ENCODE results near the gene CCDC57. TPM values are rescaled to one million over a fixed set of nuclear protein-coding genes. Genes with fewer than 3 reads are reported as not detected.

CCDC57 gene
- total RNA-seq, 2 experiments from 2014 or later: 129 to 135 TPM

GRCh38 chr17:82155606-82156005, 57.0 kb downstream of the CCDC57 start:
- Mint-ChIP-seq H3K4me3 (no peak overlapping the region), H3K9me3 (no peaks in the 10 kb centered on the region), H3K4me1 (ENCODE audit: low read depth) (peaks cover 5% of the 10 kb centered on the region), H3K36me3 (ENCODE audit: low read depth) (peaks cover 13% of the 10 kb centered on the region), H3K27ac (no peak overlapping the region), H3K27me3 (no peaks in the 10 kb centered on the region)
- H3K27me3 ChIP-seq (ENCODE audit: control insufficient read depth in 1 of 2, insufficient read depth in 2 of 2, low read length in 2 of 2): no peaks in the 10 kb centered on the region
- no peak for TF ChIP-seq CTCF (IDR thresholded peaks at IDR 0.05)
- intact Hi-C loops (cut with DNase I, micrococcal nuclease): no loop called here
- peaks cover 11% of the 10 kb centered on the region for H3K36me3 ChIP-seq (ENCODE audit: insufficient read depth, low read length)
- no peak for ATAC-seq (ENCODE audit: poor library complexity)
- DNase-seq: no peak
- no peaks in the 10 kb centered on the region for H3K9me3 ChIP-seq (ENCODE audit: control insufficient read depth in 1 of 2, insufficient read depth in 1 of 2, low read length in 2 of 2)
- H3K27ac ChIP-seq (ENCODE audit: low read depth in 1 of 2, low read length in 2 of 2): no peak overlapping the region
- H3K4me3 ChIP-seq (ENCODE audit: low read length): no peak overlapping the region
- H3K4me1 ChIP-seq (ENCODE audit: insufficient read depth, low read length): peaks cover 10% of the 10 kb centered on the region
- ChIA-PET CTCF (interaction anchor here (1.4 to 2.6 kb wide), 3 partner anchors 49 to 125 kb away, joined by 6 to 19 read pairs (median 6); no protein-coding TSS in a partner anchor), POLR2A (interaction anchor here (0.6 to 4.5 kb wide), 4 partner anchors 29 to 601 kb away, joined by 3 to 18 read pairs (median 4); no protein-coding TSS in a partner anchor)

GRCh38 chr17:82154881-82155331, 57.7 kb downstream of the CCDC57 start:
- no peak overlapping the region for H3K4me3 ChIP-seq (ENCODE audit: low read length)
- peaks cover 10% of the 10 kb centered on the region for H3K36me3 Mint-ChIP-seq (ENCODE audit: low read depth)
- no peaks in the 10 kb centered on the region for H3K9me3 ChIP-seq (ENCODE audit: control insufficient read depth in 1 of 2, insufficient read depth in 1 of 2, low read length in 2 of 2)
- no peaks in the 10 kb centered on the region for H3K27me3 Mint-ChIP-seq
- intact Hi-C loops (cut with DNase I, micrococcal nuclease): loop anchor here (1.0 to 5.0 kb wide), 5 partner anchors 29 to 195 kb away; no protein-coding TSS in a partner anchor
- no peak overlapping the region for H3K27ac ChIP-seq (ENCODE audit: low read depth in 1 of 2, low read length in 2 of 2)
- H3K4me3 Mint-ChIP-seq: no peak overlapping the region
- TF ChIP-seq CTCF (IDR thresholded peaks at IDR 0.05): no peak
- POLR2A ChIA-PET: interaction anchor here (1.0 to 4.5 kb wide), 3 partner anchors 28 to 49 kb away, joined by 3 to 18 read pairs (median 3); no protein-coding TSS in a partner anchor
- CTCF ChIA-PET: interaction anchor here (1.9 to 2.6 kb wide), 3 partner anchors 33 to 125 kb away, joined by 4 to 19 read pairs (median 6); no protein-coding TSS in a partner anchor
- H3K27me3 ChIP-seq (ENCODE audit: control insufficient read depth in 1 of 2, insufficient read depth in 2 of 2, low read length in 2 of 2): no peaks in the 10 kb centered on the region
- no peaks in the 10 kb centered on the region for H3K9me3 Mint-ChIP-seq
- peaks cover 7% of the 10 kb centered on the region for H3K36me3 ChIP-seq (ENCODE audit: insufficient read depth, low read length)
- DNase-seq (no peak), ATAC-seq (ENCODE audit: poor library complexity) (no peak)
- H3K4me1 Mint-ChIP-seq (ENCODE audit: low read depth): peaks cover 5% of the 10 kb centered on the region
- H3K4me1 ChIP-seq (ENCODE audit: insufficient read depth, low read length): peaks cover 10% of the 10 kb centered on the region
- H3K27ac Mint-ChIP-seq: no peak overlapping the region

GRCh38 chr17:82153745-82154375, 58.8 kb downstream of the CCDC57 start:
- Mint-ChIP-seq H3K4me1 (ENCODE audit: low read depth) (peaks cover 5% of the 10 kb centered on the region), H3K36me3 (ENCODE audit: low read depth) (no peaks in the 10 kb centered on the region), H3K27me3 (no peaks in the 10 kb centered on the region), H3K4me3 (no peak overlapping the region), H3K9me3 (no peaks in the 10 kb centered on the region), H3K27ac (peak overlapping the region; percentile 69)
- intact Hi-C loops (cut with DNase I, micrococcal nuclease): loop anchor here (1.0 to 5.0 kb wide), 6 partner anchors 28 to 194 kb away; partner anchors contain the start of gene FASN (in 1 of the 2)
- CTCF ChIA-PET: interaction anchor here (0.8 to 2.6 kb wide), 6 partner anchors 32 to 194 kb away, joined by 3 to 19 read pairs (median 4); no protein-coding TSS in a partner anchor
- H3K27me3 ChIP-seq (ENCODE audit: control insufficient read depth in 1 of 2, insufficient read depth in 2 of 2, low read length in 2 of 2): no peaks in the 10 kb centered on the region
- DNase-seq (peak; percentile 76 to 90 (median 82)), ATAC-seq (ENCODE audit: poor library complexity) (peak; percentile 100)
- peaks cover 10% of the 10 kb centered on the region for H3K4me1 ChIP-seq (ENCODE audit: insufficient read depth, low read length)
- no peak overlapping the region for H3K27ac ChIP-seq (ENCODE audit: low read depth in 1 of 2, low read length in 2 of 2)
- POLR2A ChIA-PET: interaction anchor here (1.0 to 4.5 kb wide), 2 partner anchors 27 to 48 kb away, joined by 3 to 18 read pairs; no protein-coding TSS in a partner anchor
- H3K36me3 ChIP-seq (ENCODE audit: insufficient read depth, low read length): peaks cover 3% of the 10 kb centered on the region
- H3K4me3 ChIP-seq (ENCODE audit: low read length): no peak overlapping the region
- peak; percentile 91 for TF ChIP-seq CTCF (IDR thresholded peaks at IDR 0.05)
- H3K9me3 ChIP-seq (ENCODE audit: control insufficient read depth in 1 of 2, insufficient read depth in 1 of 2, low read length in 2 of 2): no peaks in the 10 kb centered on the region

All from CD4-positive, alpha-beta T cell (primary cell).